ENCODE results near the gene PCDHA2.
"Not testable (repeated sequence)": the region's sequence is repeated elsewhere in the genome, so short reads cannot be mapped to it uniquely, and the experiment has no call there.

DNA sequence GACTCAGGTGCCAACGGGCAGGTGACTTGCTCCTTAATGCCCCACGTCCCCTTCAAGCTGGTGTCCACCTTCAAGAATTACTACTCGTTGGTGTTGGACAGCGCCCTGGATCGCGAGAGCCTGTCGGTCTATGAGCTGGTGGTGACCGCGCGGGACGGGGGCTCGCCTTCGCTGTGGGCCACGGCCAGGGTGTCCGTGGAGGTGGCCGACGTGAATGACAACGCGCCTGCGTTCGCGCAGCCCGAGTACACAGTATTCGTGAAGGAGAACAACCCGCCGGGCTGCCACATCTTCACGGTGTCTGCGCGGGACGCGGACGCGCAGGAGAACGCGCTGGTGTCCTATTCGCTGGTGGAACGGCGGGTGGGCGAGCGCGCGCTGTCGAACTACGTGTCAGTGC is 7.2 kb upstream of the PCDHA2 start:
- TF ChIP-seq, protein P1, sequence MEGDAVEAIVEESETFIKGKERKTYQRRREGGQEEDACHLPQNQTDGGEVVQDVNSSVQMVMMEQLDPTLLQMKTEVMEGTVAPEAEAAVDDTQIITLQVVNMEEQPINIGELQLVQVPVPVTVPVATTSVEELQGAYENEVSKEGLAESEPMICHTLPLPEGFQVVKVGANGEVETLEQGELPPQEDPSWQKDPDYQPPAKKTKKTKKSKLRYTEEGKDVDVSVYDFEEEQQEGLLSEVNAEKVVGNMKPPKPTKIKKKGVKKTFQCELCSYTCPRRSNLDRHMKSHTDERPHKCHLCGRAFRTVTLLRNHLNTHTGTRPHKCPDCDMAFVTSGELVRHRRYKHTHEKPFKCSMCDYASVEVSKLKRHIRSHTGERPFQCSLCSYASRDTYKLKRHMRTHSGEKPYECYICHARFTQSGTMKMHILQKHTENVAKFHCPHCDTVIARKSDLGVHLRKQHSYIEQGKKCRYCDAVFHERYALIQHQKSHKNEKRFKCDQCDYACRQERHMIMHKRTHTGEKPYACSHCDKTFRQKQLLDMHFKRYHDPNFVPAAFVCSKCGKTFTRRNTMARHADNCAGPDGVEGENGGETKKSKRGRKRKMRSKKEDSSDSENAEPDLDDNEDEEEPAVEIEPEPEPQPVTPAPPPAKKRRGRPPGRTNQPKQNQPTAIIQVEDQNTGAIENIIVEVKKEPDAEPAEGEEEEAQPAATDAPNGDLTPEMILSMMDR (IDR thresholded peaks at IDR 0.05) = not testable (repeated sequence)
- TF ChIP-seq POLR2A (IDR thresholded peaks at IDR 0.05) = not testable (repeated sequence)

All from Peyer's patch (tissue), 4 donors.